HG03520 (cell line): ENCODE results near the gene SMCR8.
"Not testable (repeated sequence)": the region's sequence is repeated elsewhere in the genome, so short reads cannot be mapped to it uniquely, and the experiment has no call there.

Experiments
- ATAC-seq: cut with Tn5 transposase; IDR thresholded peaks from one replicate; pipeline ENCODE4 v1.9.1; 2021; ENCODE audit warnings: mild to moderate bottlenecking, moderate library complexity; ENCODE audit not compliant: unreplicated experiment

SMCR8 gene, protein sequence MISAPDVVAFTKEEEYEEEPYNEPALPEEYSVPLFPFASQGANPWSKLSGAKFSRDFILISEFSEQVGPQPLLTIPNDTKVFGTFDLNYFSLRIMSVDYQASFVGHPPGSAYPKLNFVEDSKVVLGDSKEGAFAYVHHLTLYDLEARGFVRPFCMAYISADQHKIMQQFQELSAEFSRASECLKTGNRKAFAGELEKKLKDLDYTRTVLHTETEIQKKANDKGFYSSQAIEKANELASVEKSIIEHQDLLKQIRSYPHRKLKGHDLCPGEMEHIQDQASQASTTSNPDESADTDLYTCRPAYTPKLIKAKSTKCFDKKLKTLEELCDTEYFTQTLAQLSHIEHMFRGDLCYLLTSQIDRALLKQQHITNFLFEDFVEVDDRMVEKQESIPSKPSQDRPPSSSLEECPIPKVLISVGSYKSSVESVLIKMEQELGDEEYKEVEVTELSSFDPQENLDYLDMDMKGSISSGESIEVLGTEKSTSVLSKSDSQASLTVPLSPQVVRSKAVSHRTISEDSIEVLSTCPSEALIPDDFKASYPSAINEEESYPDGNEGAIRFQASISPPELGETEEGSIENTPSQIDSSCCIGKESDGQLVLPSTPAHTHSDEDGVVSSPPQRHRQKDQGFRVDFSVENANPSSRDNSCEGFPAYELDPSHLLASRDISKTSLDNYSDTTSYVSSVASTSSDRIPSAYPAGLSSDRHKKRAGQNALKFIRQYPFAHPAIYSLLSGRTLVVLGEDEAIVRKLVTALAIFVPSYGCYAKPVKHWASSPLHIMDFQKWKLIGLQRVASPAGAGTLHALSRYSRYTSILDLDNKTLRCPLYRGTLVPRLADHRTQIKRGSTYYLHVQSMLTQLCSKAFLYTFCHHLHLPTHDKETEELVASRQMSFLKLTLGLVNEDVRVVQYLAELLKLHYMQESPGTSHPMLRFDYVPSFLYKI

DNA sequence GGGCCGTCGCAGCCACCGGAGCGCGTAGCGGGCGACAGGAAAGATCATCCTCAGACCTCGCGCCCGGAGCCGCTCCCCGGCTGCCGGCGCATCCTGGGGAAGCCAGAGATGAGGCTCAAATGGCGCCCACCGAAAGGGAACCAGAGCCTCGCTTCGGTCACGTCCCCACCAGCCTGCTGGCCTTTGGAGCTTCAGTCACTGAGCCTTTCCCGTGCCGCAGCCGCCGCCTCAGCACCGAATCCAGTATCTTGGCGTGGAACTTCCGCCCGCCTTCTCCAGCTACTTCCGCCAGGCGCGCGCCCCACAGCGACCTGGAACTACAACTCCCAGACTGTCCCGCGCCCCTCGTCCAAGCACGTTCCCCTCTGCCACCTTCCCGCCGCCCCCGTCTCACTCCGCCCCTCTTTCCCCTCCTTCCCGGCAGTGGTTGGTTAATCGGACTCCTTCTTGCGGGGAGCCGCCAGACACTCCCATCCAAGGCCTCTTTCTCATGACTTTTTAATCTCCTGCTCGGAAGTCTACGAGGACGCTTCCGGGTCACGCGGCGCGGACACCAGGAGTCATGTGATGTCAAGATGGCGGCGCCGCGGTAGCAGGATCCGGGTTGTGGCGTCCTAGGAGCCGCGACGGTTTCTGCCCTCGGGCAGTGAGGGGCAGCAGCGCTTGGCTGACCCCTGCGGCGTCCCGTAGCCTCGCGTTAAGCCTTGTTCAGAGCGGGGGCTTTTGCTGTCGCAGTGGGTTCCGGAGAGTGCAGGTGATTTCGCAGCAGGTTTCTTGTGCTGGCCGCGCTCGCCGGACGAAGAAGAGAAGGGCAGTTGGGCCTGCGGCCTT, at the start of gene SMCR8, which contains the start of gene TOP3A:
SMCR8 (plus strand) TSS at position 563 of the 831 bp plus-strand sequence. CDS start 497 bp downstream, outside the sequence.
TOP3A (minus strand) TSS at position 264 of the 831 bp plus-strand sequence; CDS start at position 48, 216 bp downstream.
- peak; percentile 70 for ATAC-seq

DNA sequence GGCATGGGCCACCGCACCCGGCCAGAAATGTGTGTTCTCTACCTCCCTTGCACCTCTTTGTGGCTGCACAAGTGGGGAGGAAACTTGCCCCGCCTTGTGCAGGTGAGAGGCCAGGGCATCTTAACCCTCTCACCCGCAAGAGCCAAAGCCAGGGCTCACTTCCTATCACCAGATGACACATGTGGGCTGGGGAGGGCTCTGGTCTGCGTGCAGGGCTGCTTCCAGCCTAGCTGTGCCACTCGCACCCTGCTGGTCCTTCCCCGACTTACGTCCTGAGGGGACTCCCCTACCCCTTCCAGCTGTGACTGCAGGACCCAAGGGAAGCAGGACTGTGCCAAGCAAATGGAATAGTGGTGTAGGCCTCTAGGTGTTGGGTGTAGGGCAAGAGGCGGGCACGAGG, 47.7 kb upstream of the SMCR8 start:
- ATAC-seq, result no peak

DNA sequence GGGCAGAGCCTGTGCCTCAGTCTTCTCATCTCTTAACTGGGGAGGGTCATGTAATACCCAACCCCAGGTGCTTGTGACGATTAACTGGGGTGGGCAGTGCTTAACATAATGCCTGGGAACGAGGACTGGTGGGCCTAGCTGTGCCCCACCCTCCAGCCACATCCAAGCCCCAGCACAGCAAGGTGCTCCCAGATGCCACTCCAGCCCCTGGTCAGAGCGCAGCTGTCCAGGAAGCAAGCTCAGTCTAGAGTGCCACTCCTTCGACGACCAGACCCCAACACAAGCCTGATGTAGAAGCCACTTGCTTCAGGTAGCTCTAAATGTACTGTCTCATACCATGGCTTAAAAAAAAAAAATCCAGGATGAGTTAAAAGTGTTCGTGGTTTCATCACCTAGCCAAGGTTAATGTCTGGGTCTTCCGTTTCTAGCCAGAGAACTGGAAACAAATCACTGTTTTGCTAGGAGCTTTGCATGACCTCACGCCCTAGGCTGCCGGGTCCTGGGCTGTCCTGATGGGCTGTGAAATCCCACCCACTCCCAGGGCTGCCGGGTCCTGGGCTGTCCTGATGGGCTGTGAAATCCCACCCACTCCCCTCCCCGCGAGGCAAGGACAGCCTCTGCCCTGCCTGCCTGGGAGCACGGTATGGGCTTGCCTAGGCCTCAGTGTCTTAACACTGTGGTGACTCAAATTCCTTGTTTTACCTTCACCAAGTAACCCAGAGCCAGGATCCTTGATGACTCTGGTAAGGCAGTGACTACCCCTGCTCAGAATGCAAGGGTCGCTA, 47.0 kb upstream of the SMCR8 start:
- ATAC-seq, result no peak

DNA sequence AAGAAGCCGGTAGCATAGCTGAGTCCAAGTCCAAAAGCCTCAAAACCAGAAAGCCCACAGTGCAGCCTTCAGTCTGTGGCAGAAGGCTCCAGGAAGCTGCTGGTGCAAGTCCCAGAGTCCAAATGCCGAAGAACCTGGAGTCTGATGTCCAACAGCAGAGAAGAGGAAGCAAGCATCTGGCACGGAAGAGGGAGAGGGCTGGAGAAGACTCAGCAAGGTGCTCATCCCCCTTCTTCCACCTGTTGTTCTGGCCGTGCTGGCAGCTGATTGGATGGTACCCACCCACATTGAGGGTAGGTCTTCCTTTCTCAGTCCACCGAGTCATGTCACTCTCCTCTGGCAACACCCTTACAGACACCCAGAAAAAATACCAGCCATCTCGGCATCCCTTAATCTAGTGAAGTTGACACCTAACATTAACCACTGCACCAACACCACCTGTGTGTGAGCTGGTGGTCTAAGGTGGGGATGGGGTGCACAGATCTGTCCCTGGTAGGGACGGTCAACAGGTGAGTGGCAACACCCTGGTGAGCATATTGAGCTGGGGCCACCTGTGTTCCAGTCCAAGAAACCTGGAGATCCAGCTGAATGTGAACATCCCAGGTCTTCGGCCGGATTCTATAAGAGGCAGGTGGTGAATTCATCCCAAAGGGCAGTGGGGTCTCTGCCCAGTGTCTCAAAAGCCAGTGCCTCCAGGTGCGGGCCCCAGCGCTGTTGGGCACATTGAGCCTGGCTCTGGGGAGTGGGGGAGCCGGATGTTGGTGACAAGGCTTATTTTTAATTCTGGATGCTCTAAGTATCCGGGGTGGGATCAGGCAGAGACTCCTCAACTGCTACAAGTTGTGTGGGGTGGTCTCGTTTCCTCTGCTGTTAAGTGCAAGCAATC, 44.8 kb upstream of the SMCR8 start:
- ATAC-seq, result no peak

DNA sequence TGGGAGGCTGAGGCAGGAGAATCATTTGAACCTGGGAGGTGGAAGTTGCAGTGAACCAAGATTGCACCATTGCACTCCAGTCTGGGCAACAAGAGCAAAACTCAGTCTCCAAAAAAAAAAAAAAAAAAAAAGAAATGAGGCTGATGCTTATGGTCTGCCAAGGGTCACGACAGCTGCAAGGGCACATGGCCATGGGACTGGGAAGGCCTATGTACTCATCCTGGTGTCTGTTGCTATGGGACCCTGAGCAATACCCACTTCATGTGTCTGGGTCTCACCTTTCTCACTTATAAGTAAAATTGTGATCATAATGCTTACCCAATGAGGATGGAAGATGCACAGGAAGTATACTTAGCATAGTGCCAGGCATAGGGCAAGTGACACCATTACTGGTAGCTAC, 38.0 kb upstream of the SMCR8 start:
- no peak for ATAC-seq

DNA sequence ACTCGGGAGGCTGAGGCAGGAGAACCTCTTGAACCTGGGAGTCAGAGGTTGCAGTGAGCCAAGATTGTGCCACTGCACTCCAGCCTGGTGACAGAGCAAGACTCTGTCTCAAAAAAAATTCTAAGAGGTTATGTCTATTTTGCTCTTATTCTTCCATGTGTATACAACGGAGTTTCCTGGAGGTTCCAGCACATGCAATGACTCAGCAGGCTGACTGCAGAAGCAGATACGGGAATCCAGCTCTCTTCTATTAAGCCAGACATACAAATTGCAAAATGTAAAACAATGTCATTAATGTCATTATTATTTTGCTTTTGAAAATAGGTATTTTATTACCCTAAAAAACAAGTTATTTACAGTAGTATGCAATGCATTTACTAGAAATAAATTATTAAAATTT, 36.2 kb upstream of the SMCR8 start:
- ATAC-seq, result no peak

DNA sequence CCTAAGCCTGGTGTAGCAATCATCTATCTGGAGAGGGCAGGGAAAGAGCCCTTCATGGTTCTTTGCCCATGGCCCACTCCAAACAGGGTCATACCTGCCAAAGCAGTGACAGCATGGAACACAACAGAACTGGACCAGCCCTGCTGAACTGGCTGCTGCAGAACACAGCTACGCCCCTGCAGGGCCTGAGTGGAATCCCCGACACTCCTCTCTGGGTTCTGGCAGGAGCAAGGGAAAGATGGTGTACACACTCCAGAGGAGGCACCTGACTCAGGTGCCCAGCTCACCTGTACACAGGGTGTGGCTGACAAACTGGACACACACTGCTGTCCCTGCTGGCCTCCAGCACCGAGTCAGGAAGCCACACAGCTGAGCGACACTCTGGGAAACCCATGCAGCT, 34.8 kb upstream of the SMCR8 start:
- ATAC-seq, result no peak

DNA sequence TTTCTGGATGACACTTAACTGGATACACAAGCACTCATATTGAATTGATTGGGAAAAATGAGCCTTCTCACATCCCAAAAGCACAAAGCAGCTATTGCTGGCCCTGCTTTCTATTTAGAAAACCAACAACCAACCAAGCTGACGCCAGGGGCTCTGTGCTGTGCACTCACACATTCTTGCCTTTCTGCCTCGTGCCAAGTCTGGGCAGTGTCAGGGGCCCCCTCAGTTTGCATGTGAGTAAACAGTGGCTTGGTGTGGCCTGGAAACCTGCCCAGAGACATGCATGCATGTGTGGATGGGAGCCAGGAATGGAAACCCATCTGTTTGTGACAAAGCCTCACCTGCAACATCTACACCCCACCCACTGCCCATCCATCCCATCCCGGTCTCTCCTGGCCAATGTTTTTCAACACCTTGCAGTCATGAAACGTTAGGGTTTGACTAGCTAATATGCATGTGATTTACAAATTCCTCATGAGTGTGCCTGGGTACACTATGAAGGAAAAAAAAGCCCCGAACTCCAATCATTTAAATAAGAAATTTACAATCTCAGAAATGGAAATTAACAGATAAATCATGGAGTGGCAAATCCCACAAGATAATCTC, 34.2 kb upstream of the SMCR8 start:
- no peak for ATAC-seq

DNA sequence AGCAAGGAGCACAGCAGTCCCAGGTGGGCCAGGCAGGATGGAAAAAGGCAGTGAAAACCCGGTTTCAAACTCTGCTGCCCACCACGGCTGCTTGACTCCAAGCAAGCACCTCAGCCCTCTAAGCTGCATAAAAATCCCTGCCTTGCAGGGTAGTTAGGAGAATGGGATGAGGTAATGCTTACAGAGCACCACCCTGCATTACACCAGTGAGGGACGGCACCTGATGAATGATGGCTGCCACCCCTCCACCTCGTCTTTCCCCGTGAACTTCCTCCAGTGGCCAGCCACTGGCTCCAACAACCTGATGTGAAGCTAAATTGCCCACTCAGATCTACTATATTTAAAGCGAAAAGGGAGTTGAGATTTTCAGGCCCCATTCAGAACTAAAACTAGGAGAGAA, 33.3 kb upstream of the SMCR8 start:
- no peak for ATAC-seq

DNA sequence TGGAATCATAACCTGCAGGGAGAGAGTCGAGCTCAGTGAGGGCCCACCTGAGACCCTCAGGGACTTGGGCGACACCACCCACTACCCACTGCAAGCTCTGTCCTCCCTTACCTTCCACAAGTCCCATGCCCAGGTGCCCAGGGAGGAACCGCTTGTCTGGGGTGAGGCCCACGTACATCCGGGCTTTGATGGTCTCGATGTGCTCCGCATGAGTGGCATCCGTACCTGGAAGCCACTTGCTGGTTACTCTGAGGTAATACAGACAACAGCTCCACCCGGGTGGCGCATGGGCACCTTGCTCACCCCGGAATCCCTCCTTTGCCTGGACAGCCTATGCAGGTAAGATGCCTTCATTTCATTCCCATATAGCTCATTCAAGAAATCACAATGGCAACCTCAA, 29.8 kb upstream of the SMCR8 start:
- ATAC-seq, result no peak

DNA sequence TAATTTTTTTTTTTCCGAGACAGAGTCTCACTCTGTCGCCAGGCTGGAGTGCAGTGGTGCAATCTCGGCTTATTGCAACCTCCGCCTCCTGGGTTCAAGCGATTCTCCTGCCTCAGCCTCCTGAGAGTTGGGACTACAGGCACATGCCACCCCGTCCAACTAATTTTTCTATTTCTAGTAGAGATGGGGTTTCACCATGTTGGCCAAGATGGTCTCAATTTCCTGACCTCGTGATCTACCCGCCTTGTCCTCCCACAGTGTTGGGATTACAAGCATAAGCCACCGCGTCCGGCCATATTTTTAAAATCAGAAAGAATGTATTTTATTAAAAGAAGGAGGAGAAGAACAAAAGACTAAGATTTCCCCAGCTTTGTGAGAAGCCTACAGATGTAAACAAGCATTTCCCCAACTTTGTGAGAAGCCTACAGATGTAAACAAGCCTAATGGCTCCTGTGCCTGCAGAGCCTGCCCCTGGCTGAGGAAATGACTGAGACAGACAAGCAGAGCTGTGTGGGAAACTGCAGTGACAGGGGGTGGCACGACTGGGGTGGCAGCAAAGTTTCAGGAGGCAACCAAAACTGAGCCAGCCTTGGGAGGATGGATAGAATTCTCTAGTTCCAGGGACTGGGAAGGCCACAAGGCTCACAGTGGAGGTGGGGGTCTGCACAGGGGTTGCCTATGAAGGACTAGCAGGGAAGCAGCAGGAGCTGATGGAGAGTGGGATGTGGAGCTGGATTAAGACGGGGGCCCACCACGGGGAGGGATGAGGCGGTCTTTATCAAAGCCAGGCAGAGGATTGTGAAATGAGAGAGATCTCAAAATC, 23.2 kb upstream of the SMCR8 start:
- ATAC-seq, result no peak

DNA sequence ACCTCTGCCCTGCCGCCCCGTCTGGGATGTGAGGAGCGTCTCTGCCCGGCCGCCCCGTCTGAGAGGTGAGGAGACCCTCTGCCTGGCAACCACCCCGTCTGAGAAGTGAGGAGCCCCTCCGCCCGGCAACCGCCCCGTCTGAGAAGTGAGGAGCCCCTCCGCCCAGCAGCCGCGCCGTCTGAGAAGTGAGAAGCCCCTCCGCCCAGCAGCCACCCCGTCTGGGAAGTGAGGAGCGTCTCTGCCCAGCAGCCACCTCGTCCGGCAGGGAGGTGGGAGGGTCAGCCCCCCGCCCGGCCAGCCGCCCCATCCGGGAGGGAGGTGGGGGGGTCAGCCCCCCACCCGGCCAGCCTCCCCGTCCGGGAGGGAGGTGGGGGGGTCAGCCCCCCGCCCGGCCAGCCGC, 17.0 kb upstream of the SMCR8 start:
- ATAC-seq, result not testable (repeated sequence)

DNA sequence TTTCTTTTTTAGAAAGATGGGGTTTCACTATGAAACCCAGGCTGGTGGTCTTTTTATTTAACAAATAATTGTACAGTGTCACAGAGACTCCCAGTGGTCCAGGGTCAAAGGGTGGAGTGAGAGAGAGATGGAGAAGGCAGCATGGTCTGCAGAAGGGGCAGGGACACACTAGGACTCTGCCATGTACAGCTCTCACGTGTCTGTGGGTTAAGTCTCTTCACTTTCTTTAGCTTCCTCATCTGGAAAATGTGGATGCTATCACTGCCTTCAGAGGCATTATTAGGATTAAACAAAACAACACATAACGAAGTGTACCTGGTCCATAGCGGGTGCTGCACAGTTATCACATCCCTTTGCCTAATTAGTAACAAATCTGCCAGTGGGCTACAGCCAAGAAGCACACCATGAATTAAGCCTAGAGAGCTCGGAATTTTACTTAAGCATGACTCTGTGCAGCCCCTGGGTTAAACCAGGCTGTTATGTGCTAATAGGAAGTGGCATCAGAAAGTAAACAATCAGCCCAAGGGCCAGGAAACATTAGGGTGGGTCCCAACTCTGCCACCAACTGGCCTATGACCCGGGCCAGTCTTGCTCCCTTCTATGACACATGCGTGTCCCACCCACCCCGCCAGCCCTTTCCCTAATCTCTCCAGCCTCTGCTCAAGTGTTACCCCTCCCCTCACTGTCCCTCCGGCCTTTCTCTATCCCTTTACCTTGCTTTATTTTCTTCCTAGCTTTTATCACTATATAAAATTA, 14.2 kb upstream of the SMCR8 start:
- ATAC-seq, result no peak

DNA sequence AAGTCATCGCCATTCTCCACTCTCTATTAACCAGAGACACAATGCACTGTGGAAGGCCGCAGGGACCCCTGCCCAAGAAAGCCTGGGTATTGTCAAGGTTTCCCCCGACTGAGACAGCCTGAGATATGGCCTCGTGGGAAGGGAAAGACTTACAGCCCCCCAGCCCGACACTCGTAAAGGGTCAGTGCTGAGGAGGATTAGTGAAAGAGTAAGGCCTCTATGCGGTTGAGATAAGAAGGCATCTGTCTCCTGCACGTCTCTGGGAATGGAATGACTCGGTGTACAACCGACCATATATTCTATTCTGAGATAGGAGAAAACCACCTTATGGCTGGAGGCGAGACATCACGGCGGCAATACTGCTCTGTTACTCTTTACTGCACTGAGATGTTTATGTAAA, 11.9 kb upstream of the SMCR8 start:
- not testable (repeated sequence) for ATAC-seq

DNA sequence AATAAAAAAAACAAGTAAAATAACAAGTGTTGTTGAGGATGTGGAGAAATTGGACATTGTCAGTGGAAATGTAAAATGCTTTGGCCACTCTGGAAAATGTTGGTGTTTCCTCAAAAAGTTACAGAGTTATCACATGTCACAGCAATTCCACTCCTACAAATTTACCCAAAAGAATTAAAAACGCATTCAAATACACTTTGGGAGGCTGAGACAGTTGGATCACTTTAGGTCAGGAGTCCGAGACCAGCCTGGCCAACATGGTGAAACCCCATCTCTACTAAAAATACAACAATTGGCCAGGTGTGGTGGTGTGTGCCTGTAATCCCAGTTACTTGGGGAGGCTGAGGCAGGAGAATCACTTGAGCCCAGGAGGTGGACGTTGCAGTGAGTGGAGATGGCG, 5.9 kb upstream of the SMCR8 start:
- ATAC-seq, result no peak

DNA sequence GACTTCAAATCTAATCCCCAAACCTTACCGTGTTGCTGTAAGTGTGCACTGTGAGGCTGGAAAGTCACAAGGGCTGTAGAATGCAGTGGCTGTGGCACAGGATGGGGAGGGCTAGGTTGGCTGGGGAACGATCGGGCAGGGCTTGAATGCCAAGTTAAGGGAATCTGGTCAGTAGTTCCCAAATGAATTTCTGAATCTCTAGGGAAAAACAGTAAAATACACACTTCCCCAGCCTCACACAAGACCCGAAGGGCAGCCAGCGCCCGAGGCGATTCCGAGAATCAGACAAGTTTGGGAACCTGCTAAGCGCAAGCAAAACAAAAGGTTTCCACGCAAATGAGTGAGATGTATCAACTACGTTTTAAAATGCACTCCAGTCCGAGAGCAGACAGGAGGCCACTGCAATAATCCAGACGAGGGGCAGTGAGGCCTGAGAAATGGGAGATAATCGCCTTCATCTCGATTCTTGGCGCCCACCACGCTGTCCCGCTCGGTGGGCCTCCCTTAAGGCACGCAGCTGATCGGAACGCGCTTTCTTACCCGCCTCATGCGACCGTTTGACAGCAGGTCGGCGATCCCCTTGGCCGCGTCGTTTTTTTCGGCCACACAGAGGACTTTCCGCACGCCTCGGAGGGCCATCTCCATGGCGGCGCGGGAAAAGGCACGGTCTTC, 898 bp upstream of the SMCR8 start:
- no peak for ATAC-seq

DNA sequence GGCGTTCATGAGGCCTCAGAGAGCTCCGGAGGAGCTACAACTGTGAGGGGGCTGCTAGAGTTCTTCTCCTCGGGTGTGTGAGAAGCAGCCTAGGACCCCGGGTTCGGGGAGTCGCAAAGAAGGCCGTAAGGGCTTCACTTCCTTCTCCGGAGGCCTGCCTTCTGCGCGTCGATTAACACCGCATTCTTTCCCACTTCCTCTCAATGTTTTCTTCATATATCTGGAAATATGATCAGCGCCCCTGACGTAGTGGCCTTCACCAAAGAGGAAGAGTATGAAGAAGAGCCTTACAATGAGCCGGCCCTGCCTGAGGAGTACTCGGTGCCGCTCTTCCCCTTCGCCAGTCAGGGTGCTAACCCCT, 449 bp downstream of the SMCR8 start:
- no peak for ATAC-seq
